HG02981 (cell line): ENCODE data around the gene STAG3.
"Not testable (repeated sequence)": the region's sequence is repeated elsewhere in the genome, so short reads cannot be mapped to it uniquely, and the experiment has no call there.

ENCODE experiments used
- ATAC-seq: cut with Tn5 transposase; IDR thresholded peaks from one replicate; pipeline ENCODE4 v1.9.1; 2021; ENCODE audit warnings: mild to moderate bottlenecking, moderate library complexity; ENCODE audit not compliant: unreplicated experiment

Gene STAG3

GRCh38 chr7:100246121-100246864 is 68.6 kb downstream of the STAG3 start:
- not testable (repeated sequence) for ATAC-seq

GRCh38 chr7:100246865-100247137 is 69.1 kb downstream of the STAG3 start:
- not testable (repeated sequence) for ATAC-seq

GRCh38 chr7:100247152-100247757 is 69.5 kb downstream of the STAG3 start:
- no peak for ATAC-seq

- ATAC-seq, result no peak
Measured at GRCh38 chr7:100248483-100248882, 70.8 kb downstream of the STAG3 start.

GRCh38 chr7:100257017-100257416 is 79.3 kb downstream of the STAG3 start:
- ATAC-seq, result no peak

GRCh38 chr7:100259984-100260383 is 82.3 kb downstream of the STAG3 start:
- not testable (repeated sequence) for ATAC-seq

GRCh38 chr7:100262896-100263295 is 85.2 kb downstream of the STAG3 start:
- not testable (repeated sequence) for ATAC-seq
